ENCODE measurements around the gene CAGE1. TPM values are rescaled to one million over a fixed set of nuclear protein-coding genes. Genes with fewer than 3 reads are reported as not detected.

CAGE1 gene
- total and polyA plus RNA-seq, 2 experiments from 2014 or later: not detected

DNA sequence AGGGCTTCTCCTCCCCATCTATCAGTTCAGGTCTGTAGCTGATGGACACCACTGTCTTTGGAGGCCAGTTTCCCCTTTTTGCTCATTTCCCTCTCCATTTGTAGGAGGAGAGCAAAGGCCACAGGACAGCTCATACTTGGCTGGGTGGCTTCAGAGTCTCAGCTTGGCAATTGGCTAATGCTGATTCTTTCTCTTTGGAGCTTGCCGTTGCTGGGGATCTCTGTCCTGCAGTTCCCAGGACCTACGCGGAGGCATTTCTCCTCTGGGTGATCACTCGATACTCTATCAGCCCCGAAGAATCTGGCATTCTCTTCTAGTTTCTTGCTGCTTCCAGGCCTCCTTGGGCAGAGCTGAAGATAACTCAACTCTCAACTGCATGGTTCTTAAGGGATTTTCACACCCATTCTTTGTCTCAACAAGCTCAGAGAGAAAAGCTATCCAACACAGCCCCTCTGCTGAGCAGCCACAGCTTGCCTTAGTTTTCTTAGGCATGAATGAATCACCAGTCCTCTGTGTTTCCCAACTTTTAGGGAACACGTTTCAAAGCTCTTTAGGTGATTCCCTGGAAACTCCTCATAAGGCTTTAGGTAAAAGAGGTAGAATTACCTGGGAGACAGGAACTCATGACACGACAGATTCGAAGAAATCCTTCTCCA lies 57.3 kb downstream of the CAGE1 start:
- no peak overlapping the region for H2AFZ ChIP-seq

DNA sequence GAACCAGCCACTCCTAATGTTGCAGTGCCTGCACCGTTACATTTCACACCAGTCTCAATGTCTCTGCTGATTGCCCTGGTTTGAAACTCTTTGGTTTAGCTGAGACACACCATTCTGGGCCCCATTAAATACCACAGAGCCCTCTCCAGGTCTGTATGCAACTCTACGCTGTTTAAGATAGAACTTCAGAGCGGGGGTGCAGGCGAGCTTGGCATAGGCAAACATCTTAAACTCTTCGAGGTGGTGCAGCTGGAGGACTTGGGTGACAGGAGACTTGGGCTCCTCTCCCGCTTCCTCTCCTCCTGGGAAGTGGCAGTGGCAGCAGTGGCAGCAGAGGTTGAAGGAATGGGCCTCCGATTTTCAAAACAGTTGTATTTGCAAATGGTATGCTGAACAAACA lies 58.1 kb downstream of the CAGE1 start:
- H3K79me2 ChIP-seq (ENCODE audit: insufficient read depth): no peaks in the 10 kb centered on the region
- no peak overlapping the region for H3K4me2 ChIP-seq (ENCODE audit: unreplicated experiment)
- 78 to 85% methylated on average over 7 of the region's 7 CpGs for WGBS, 2 experiments (ENCODE audit: low coverage in 1 of 2, low lambda C conversion rate in 2 of 2, missing lambda C conversion rate in 2 of 2)
- H4K20me1 ChIP-seq (ENCODE audit: insufficient read depth): no peaks in the 10 kb centered on the region
- no peak overlapping the region for H3K9ac ChIP-seq
- no peaks in the 10 kb centered on the region for H3F3A ChIP-seq (ENCODE audit: insufficient read depth)
- no peak overlapping the region for H2AFZ ChIP-seq
- H3K36me3 ChIP-seq (ENCODE audit: low read depth): no peaks in the 10 kb centered on the region
- in situ Hi-C loops (cut with MboI): no loop called here
- TF ChIP-seq EZH2phosphoT487 (IDR thresholded peaks at IDR 0.05; ENCODE audit: insufficient read depth, low read depth) (no peak), EZH2 (IDR thresholded peaks at IDR 0.05; ENCODE audit: insufficient read depth, poor library complexity, severe bottlenecking) (no peak)
- H3K27ac ChIP-seq: no peak overlapping the region
- H3K9me2 ChIP-seq (ENCODE audit: insufficient read depth): no peaks in the 10 kb centered on the region
- no peaks in the 10 kb centered on the region for H3K4me1 ChIP-seq (ENCODE audit: insufficient read depth)
- DNase-seq: no peak
- no peaks in the 10 kb centered on the region for H3K9me3 ChIP-seq (ENCODE audit: low read depth)
- no peaks in the 10 kb centered on the region for H3K27me3 ChIP-seq (replicated peaks; ENCODE audit: insufficient read depth)
- H3K4me3 ChIP-seq: no peak overlapping the region

More for the DNA sequence above, 57.3 kb downstream of the CAGE1 start:
- H4K20me1 ChIP-seq (ENCODE audit: insufficient read depth): no peaks in the 10 kb centered on the region
- in situ Hi-C loops (cut with MboI): no loop called here
- no peaks in the 10 kb centered on the region for H3K27me3 ChIP-seq (replicated peaks; ENCODE audit: insufficient read depth)
- DNase-seq: peak; percentile 40
- H3K79me2 ChIP-seq (ENCODE audit: insufficient read depth): no peaks in the 10 kb centered on the region
- TF ChIP-seq EZH2 (IDR thresholded peaks at IDR 0.05; ENCODE audit: insufficient read depth, poor library complexity, severe bottlenecking): no peak
- TF ChIP-seq EZH2phosphoT487 (IDR thresholded peaks at IDR 0.05; ENCODE audit: insufficient read depth, low read depth): no peak
- H3K9me3 ChIP-seq (ENCODE audit: low read depth): no peaks in the 10 kb centered on the region
- no peaks in the 10 kb centered on the region for H3K36me3 ChIP-seq (ENCODE audit: low read depth)
- no peak overlapping the region for H3K9ac ChIP-seq
- 65 to 74% methylated on average over 8 of the region's 8 CpGs for WGBS, 2 experiments (ENCODE audit: low coverage in 1 of 2, low lambda C conversion rate in 2 of 2, missing lambda C conversion rate in 2 of 2)
- no peak overlapping the region for H3K4me3 ChIP-seq
- no peaks in the 10 kb centered on the region for H3F3A ChIP-seq (ENCODE audit: insufficient read depth)
- H3K4me1 ChIP-seq (ENCODE audit: insufficient read depth): no peaks in the 10 kb centered on the region
- no peak overlapping the region for H3K27ac ChIP-seq
- H3K9me2 ChIP-seq (ENCODE audit: insufficient read depth): 0 out of 2 replicates have a peak, but pooled peaks cover under 1% of the 10 kb centered on the region
- no peak overlapping the region for H3K4me2 ChIP-seq (ENCODE audit: unreplicated experiment)

DNA sequence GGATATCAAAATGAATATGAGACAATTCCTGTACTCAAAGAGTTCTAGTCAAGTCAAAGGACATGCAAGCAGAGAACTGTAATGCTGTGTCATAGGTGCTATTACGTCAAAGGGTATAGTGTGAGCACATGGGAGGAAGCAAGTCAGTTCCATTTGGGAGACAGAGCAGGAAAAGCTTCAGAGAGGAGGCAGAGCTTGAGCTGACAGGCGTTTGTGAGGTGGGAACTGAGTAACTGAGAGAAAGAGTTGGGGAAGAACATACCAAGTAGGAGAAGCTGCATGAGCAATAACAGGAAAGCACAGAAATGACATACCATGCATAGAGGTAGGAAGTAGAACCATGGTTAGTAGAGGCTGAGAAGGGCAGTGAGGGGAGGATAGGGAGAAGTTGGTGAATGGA lies 61.3 kb downstream of the CAGE1 start:
- H3K9me2 ChIP-seq (ENCODE audit: insufficient read depth): no peaks in the 10 kb centered on the region
- in situ Hi-C loops (cut with MboI): no loop called here

DNA sequence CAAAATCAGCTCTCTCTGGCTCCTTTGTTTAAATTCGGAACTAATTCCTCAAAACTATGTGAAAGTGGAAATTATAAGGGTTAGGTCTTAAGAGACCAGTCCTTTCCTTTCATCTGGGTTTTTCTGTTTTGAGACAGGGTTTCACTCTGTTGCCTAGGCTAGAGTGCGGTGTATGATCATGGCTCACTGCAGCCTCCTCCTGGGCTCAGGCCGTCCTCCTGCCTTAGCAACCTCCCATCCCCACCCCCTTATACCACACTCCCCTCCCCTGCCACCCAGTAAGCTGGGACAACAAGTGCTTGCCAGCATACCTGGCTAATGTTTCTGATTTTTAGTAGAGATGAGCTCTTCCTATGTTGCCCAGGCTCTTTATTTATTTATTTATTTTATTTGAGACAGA lies 63.8 kb downstream of the CAGE1 start:
- Histone ChIP-seq H3K9me2 (ENCODE audit: insufficient read depth) (no peaks in the 10 kb centered on the region), H3K9ac (no peak overlapping the region), H4K20me1 (ENCODE audit: insufficient read depth) (no peaks in the 10 kb centered on the region), H3K79me2 (ENCODE audit: insufficient read depth) (no peaks in the 10 kb centered on the region), H3K4me3 (no peak overlapping the region), H2AFZ (no peak overlapping the region), H3K36me3 (ENCODE audit: low read depth) (no peaks in the 10 kb centered on the region), H3F3A (ENCODE audit: insufficient read depth) (no peaks in the 10 kb centered on the region), H3K4me1 (ENCODE audit: insufficient read depth) (no peaks in the 10 kb centered on the region), H3K4me2 (ENCODE audit: unreplicated experiment) (no peak overlapping the region), H3K27me3 (replicated peaks; ENCODE audit: insufficient read depth) (no peaks in the 10 kb centered on the region), H3K27ac (no peak overlapping the region), H3K9me3 (ENCODE audit: low read depth) (no peaks in the 10 kb centered on the region)
- in situ Hi-C loops (cut with MboI): no loop called here
- no peak for DNase-seq
- WGBS, 2 experiments (ENCODE audit: low coverage in 1 of 2, low lambda C conversion rate in 2 of 2, missing lambda C conversion rate in 2 of 2): 78 to 79% methylated on average over 3 of the region's 3 CpGs
- TF ChIP-seq EZH2phosphoT487 (IDR thresholded peaks at IDR 0.05; ENCODE audit: insufficient read depth, low read depth): no peak
- no peak for TF ChIP-seq EZH2 (IDR thresholded peaks at IDR 0.05; ENCODE audit: insufficient read depth, poor library complexity, severe bottlenecking)

More for the DNA sequence above, 61.3 kb downstream of the CAGE1 start:
- Histone ChIP-seq H3K79me2 (ENCODE audit: insufficient read depth) (no peaks in the 10 kb centered on the region), H3K27me3 (replicated peaks; ENCODE audit: insufficient read depth) (no peaks in the 10 kb centered on the region), H3K4me3 (no peak overlapping the region), H3K4me1 (ENCODE audit: insufficient read depth) (no peaks in the 10 kb centered on the region), H4K20me1 (ENCODE audit: insufficient read depth) (no peaks in the 10 kb centered on the region), H3K4me2 (ENCODE audit: unreplicated experiment) (no peak overlapping the region), H3K9me3 (ENCODE audit: low read depth) (no peaks in the 10 kb centered on the region), H3K9ac (no peak overlapping the region), H3K36me3 (ENCODE audit: low read depth) (no peaks in the 10 kb centered on the region), H3F3A (ENCODE audit: insufficient read depth) (no peaks in the 10 kb centered on the region), H3K27ac (no peak overlapping the region), H2AFZ (no peak overlapping the region)
- DNase-seq: no peak
- WGBS, 2 experiments (ENCODE audit: low coverage in 1 of 2, low lambda C conversion rate in 2 of 2, missing lambda C conversion rate in 2 of 2): 44 to 55% methylated on average over 2 of the region's 2 CpGs
- TF ChIP-seq EZH2phosphoT487 (IDR thresholded peaks at IDR 0.05; ENCODE audit: insufficient read depth, low read depth) (no peak), EZH2 (IDR thresholded peaks at IDR 0.05; ENCODE audit: insufficient read depth, poor library complexity, severe bottlenecking) (no peak)
